HFFc6 (cell line): ENCODE measurements around the gene CLDND2. TPM values are rescaled to one million over a fixed set of nuclear protein-coding genes. Genes with fewer than 3 reads are reported as not detected.

Source experiments
- DNase-seq: peaks from one replicate; pipeline ENCODE4 v3.0.0-alpha.2; 2018
- H3K27ac Mint-ChIP-seq: 2 replicates; pipeline ENCODE4 v1.8.0; 2020; ENCODE audit warnings: mild to moderate bottlenecking, mixed read lengths
- H3K27me3 Mint-ChIP-seq: 2 replicates; pipeline ENCODE4 v1.8.0; 2021; ENCODE audit warnings: mild to moderate bottlenecking, moderate library complexity, mixed read lengths; ENCODE audit not compliant: insufficient read depth
- H3K36me3 Mint-ChIP-seq: 2 replicates; pipeline ENCODE4 v1.8.0; 2021; ENCODE audit warnings: low read depth, mixed read lengths
- H3K4me1 Mint-ChIP-seq: 2 replicates; pipeline ENCODE4 v1.8.0; 2020; ENCODE audit warnings: low read depth, mixed read lengths
- H3K4me3 Mint-ChIP-seq: 2 replicates; pipeline ENCODE4 v1.8.0; 2020; ENCODE audit warnings: mild to moderate bottlenecking, moderate library complexity, mixed read lengths
- H3K9me3 Mint-ChIP-seq: 2 replicates; pipeline ENCODE4 v1.8.0; 2020; ENCODE audit warnings: mild to moderate bottlenecking, mixed read lengths
- total RNA-seq, 6 experiments: library from RNA; stranded (reverse); fragmentation: NEBNext Ultra II Directional; extraction: Animal tissue kit (Norgen Biotek cat#: 25700); gene quantifications; 2 replicates in 1 of 6; 3 replicates in 5 of 6; pipeline ENCODE4 v1.2.3, GENCODE V29; 2021
- TF ChIP-seq, protein P1 (sequence below): fragments of 200-600 bp; sonication (generic); IDR thresholded peaks from 2 replicates; pipeline ENCODE4 v1.5.0; 2021; ENCODE audit warnings: antibody characterized with exemption, mild to moderate bottlenecking

Gene CLDND2
- total RNA-seq, 6 experiments from 2014 or later = 0.60 to 2.3 (median 0.94) TPM

GRCh38 chr19:51341066-51341465 lies 27.7 kb downstream of the CLDND2 start:
- Mint-ChIP-seq H3K4me1 (peaks cover 23% of the 10 kb centered on the region), H3K4me3 (no peak overlapping the region), H3K36me3 (peaks cover 6% of the 10 kb centered on the region), H3K9me3 (no peaks in the 10 kb centered on the region), H3K27me3 (peaks cover 3% of the 10 kb centered on the region), H3K27ac (0 out of 2 replicates have a peak overlapping the region, but pooled peaks have one; percentile 9)
- TF ChIP-seq, protein P1, sequence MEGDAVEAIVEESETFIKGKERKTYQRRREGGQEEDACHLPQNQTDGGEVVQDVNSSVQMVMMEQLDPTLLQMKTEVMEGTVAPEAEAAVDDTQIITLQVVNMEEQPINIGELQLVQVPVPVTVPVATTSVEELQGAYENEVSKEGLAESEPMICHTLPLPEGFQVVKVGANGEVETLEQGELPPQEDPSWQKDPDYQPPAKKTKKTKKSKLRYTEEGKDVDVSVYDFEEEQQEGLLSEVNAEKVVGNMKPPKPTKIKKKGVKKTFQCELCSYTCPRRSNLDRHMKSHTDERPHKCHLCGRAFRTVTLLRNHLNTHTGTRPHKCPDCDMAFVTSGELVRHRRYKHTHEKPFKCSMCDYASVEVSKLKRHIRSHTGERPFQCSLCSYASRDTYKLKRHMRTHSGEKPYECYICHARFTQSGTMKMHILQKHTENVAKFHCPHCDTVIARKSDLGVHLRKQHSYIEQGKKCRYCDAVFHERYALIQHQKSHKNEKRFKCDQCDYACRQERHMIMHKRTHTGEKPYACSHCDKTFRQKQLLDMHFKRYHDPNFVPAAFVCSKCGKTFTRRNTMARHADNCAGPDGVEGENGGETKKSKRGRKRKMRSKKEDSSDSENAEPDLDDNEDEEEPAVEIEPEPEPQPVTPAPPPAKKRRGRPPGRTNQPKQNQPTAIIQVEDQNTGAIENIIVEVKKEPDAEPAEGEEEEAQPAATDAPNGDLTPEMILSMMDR = no peak
- DNase-seq = no peak

GRCh38 chr19:51339687-51340656 lies 28.8 kb downstream of the CLDND2 start:
- DNase-seq = peak; percentile 97
- Mint-ChIP-seq H3K27ac (peak overlapping the region; percentile 95), H3K36me3 (peaks cover 4% of the 10 kb centered on the region), H3K27me3 (peaks cover 3% of the 10 kb centered on the region), H3K9me3 (no peaks in the 10 kb centered on the region), H3K4me1 (peaks cover 23% of the 10 kb centered on the region), H3K4me3 (peak overlapping the region; percentile 91)
- TF ChIP-seq, protein P1 = peak; percentile 65

GRCh38 chr19:51339313-51339686 lies 29.5 kb downstream of the CLDND2 start:
- TF ChIP-seq, protein P1 = no peak
- H3K36me3 Mint-ChIP-seq = no peaks in the 10 kb centered on the region
- no peak for DNase-seq
- H3K9me3 Mint-ChIP-seq = no peaks in the 10 kb centered on the region
- peaks cover 23% of the 10 kb centered on the region for H3K4me1 Mint-ChIP-seq
- peak overlapping the region; percentile 95 for H3K27ac Mint-ChIP-seq
- peak overlapping the region; percentile 91 for H3K4me3 Mint-ChIP-seq
- peaks cover 3% of the 10 kb centered on the region for H3K27me3 Mint-ChIP-seq

DNA sequence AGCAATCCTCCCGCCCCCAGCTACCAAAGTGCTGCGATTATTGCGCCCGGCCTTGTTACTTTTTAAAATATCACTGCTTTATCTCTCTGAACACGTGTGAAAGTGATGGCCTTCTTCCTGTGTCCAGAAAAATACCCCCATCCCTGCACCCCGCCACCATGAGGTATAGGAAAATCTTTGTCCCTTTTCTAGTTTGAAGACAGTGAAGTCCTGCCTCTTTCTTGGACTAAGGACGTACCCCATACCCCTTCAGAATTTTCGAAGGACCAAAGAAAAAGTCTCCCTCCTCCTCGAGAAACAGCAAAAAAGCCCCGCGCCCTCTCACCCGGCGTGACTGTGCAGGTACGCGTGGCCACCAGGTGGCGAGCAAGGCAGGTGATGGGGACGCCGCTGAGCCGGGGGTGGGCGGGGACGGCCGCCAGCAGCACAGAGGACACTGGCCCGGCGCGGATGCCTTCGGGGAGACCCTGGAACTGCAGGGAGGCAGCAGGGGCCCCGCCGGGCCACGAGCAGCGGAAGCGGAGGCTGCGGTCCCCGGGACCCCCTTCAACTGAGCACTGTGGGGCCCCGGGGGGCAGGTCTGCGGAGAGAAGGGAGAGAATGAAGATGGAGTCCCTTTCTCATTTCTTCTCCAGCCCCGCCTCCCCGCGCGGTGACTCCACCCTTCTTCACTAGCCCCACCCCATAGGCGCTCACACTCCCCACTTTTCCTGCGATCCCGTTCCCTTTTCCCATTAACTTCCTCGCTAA lies 30.1 kb downstream of the CLDND2 start:
- Mint-ChIP-seq H3K4me3 (peak overlapping the region; percentile 91), H3K27ac (peak overlapping the region; percentile 95; the same call in 1 of the 2 replicates), H3K36me3 (no peaks in the 10 kb centered on the region), H3K9me3 (peaks cover 4% of the 10 kb centered on the region; the same call in 1 of the 2 replicates), H3K27me3 (peaks cover 3% of the 10 kb centered on the region), H3K4me1 (peaks cover 23% of the 10 kb centered on the region)
- TF ChIP-seq, protein P1 = peak; percentile 96
- peak; percentile 52 for DNase-seq

GRCh38 chr19:51337861-51338562 lies 30.8 kb downstream of the CLDND2 start:
- no peak overlapping the region; the same call in 1 of the 2 replicates for H3K27ac Mint-ChIP-seq
- H3K9me3 Mint-ChIP-seq = peaks cover 6% of the 10 kb centered on the region; the same call in 1 of the 2 replicates
- no peak for DNase-seq
- TF ChIP-seq, protein P1 = no peak
- H3K27me3 Mint-ChIP-seq = peaks cover 3% of the 10 kb centered on the region
- peak overlapping the region; percentile 91 for H3K4me3 Mint-ChIP-seq
- no peaks in the 10 kb centered on the region for H3K36me3 Mint-ChIP-seq
- peaks cover 21% of the 10 kb centered on the region for H3K4me1 Mint-ChIP-seq
